Coronary artery (tissue), 2 donors: ENCODE data around the gene ZC3H18.

Experiments used
- DNase-seq: peaks from one replicate; pipeline ENCODE4 v3.0.0-alpha.2; 2017; ENCODE audit warnings: low spot score
- H3K27ac ChIP-seq, 2 donors: fragments of 200-600 bp; sonication (generic); one replicate each; pipeline ENCODE4 v1.5.1; 2016 to 2019
- H3K4me3 ChIP-seq: fragments of 200-600 bp; sonication (generic); 2 replicates; pipeline ENCODE4 v1.5.1; 2016; ENCODE audit warnings: mild to moderate bottlenecking, moderate library complexity
- TF ChIP-seq, protein P1 (sequence below): fragments of 200-600 bp; sonication (generic); IDR thresholded peaks from one replicate; pipeline ENCODE4 v1.5.1; 2019; ENCODE audit warnings: antibody characterized with exemption

The ZC3H18 gene

DNA sequence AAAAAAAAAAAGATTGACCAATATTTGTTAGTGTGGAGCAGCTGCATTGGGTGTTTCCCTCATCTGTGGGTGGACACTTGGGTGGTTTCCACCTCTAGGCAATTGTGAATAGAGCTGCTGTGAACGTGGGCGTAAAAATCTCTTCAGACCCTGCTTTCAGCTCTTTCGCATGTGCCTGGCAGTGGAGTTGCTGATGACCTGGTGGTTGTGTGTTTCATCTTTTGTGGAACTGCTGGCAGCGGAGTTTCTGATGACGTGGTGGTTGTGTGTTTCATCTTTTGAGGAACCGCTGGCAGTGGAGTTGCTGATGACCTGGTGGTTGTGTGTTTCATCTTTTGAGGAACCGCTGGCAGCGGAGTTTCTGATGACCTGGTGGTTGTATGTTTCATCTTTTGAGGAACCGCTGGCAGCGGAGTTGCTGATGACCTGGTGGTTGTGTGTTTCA lies 21.4 kb downstream of the ZC3H18 start:
- TF ChIP-seq, protein P1, sequence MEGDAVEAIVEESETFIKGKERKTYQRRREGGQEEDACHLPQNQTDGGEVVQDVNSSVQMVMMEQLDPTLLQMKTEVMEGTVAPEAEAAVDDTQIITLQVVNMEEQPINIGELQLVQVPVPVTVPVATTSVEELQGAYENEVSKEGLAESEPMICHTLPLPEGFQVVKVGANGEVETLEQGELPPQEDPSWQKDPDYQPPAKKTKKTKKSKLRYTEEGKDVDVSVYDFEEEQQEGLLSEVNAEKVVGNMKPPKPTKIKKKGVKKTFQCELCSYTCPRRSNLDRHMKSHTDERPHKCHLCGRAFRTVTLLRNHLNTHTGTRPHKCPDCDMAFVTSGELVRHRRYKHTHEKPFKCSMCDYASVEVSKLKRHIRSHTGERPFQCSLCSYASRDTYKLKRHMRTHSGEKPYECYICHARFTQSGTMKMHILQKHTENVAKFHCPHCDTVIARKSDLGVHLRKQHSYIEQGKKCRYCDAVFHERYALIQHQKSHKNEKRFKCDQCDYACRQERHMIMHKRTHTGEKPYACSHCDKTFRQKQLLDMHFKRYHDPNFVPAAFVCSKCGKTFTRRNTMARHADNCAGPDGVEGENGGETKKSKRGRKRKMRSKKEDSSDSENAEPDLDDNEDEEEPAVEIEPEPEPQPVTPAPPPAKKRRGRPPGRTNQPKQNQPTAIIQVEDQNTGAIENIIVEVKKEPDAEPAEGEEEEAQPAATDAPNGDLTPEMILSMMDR = no peak
- no peak overlapping the region for H3K27ac ChIP-seq
- no peak for DNase-seq

DNA sequence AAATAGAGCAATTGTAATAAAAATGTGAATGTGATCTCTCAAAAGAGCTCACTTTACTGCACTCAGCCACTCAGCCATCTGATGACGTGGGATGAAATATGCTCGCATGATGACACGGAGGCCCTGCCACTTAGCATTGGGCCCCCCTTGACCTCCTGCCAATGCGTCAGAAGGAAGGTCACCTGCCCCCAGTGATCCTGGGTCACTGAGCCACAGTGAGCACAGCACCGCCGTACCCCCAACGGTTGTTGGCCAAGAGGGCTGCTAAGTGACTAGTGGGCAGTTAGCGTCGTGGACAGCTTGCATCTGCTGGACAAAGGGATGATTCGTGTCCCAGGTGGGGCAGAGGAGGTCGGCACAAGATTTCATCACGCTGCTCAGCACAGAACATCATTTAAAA lies 22.9 kb downstream of the ZC3H18 start:
- no peak overlapping the region for H3K4me3 ChIP-seq
- no peak for DNase-seq
- no peak overlapping the region for H3K27ac ChIP-seq
- TF ChIP-seq, protein P1 = no peak

More for the DNA sequence above, 21.4 kb downstream of the ZC3H18 start:
- no peak overlapping the region for H3K4me3 ChIP-seq

DNA sequence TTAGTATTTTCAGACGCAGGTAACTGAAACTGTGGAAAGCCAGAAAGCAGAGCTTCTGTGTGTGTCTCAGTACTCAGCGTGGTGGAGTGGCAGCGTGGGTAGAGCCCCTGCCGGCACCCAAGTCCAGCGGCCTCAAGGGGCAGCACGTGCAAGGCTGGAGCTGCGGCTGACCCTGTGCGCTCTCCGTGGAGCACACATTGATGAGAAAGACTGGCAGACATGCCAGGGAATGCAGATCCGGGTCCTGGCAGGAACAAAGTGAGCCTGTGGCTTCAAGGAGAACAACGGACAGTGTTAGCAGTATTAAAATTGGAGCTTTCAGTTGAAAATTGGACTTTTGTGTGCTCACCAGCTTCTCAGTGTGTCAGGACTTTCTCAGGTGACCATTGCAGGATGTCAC lies 23.3 kb downstream of the ZC3H18 start:
- no peak overlapping the region for H3K4me3 ChIP-seq
- TF ChIP-seq, protein P1 = no peak
- DNase-seq = no peak
- H3K27ac ChIP-seq = no peak overlapping the region

DNA sequence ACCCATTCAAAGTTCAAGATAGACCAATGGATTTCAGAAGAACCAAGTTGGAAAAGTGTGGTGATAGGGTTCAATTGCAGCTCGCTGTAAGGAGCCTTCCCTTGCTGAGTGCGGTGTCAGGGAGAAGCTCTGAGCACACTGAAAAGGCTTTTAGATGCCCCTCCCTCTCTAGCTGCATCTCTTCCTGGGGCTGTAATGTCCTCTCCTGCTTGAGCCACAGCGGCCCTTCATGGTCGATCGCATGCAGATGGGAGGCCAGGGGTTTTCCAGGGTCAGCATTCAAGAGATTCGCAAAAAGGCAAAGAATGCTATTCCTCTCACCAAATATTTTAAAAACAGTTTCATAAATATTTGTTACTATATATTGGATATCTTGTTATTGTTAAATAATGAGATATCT lies 23.7 kb downstream of the ZC3H18 start:
- no peak for DNase-seq
- Histone ChIP-seq H3K4me3 (no peak overlapping the region), H3K27ac (no peak overlapping the region)
- TF ChIP-seq, protein P1 = no peak

DNA sequence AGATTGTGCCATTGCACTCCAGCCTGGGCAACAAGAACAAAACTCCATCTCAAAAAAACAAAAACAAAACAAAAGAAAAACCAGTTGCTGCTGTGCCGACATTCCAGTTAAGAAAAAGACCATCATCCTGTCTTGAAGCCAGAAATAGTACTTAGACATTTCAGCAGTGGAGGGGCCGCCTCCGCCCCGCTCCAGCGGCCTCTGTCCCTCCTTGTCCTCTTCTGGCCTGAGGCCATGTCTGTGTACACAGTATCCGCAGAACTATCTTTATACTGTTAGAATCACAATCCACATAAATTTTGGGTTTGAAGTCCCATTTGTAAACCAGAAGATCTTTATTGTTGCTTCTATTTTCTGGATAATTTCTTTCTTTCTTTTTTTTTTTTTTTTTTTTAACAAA lies 24.9 kb downstream of the ZC3H18 start:
- DNase-seq = no peak
- Histone ChIP-seq H3K4me3 (no peak overlapping the region), H3K27ac (no peak overlapping the region)
- TF ChIP-seq, protein P1 = no peak

DNA sequence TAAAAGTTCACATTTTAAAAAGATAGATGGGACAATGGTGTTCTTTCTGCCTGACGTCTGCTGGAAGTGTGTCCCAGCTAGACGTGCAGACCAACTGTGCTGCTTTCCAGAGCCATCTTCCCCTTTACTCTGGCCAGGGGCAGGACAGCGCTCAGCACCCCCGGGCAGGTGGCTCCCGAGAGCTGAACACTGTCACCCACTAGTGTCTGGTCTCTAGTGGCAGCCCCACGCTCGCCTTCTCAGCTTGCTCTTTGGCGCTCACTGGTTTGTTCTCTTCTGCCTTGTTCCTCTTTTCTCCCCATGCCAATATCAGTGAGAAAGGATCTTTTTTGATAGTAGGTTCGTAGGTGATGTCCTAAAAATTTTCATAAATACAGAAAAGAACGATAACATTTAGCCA lies 25.7 kb downstream of the ZC3H18 start:
- TF ChIP-seq, protein P1 = no peak
- DNase-seq = no peak
- H3K27ac ChIP-seq = no peak overlapping the region
- H3K4me3 ChIP-seq = no peak overlapping the region

DNA sequence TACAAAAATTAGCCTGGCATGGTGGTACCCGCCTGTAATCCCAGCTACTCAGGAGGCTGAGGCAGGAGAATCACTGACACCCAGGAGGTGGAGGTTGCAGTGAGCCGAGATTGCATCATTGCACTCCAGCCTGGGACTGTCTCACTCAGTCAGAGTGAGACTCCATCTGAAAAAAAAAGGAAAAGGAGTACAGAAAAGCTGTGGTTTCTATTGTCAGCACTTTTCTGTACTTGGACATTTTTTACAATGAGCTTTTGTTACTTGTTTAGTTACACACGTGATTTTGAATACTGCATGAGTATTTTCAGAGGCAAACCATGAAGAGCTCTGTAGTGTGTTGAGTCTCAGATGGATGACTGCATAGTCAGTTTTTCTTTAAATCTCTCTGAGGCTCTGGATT lies 26.3 kb downstream of the ZC3H18 start:
- H3K27ac ChIP-seq = peak overlapping the region in 1 of 2 donors; percentile 37

More for the DNA sequence above, 26.3 kb downstream of the ZC3H18 start:
- TF ChIP-seq, protein P1 = no peak
- DNase-seq = no peak
- no peak overlapping the region for H3K4me3 ChIP-seq
